Retina (tissue), 1 donor: ENCODE data around the gene COL10A1.

Source experiments
- DNase-seq: peaks from one replicate; pipeline ENCODE4 v3.0.0-alpha.2; 2016

COL10A1 gene

DNA sequence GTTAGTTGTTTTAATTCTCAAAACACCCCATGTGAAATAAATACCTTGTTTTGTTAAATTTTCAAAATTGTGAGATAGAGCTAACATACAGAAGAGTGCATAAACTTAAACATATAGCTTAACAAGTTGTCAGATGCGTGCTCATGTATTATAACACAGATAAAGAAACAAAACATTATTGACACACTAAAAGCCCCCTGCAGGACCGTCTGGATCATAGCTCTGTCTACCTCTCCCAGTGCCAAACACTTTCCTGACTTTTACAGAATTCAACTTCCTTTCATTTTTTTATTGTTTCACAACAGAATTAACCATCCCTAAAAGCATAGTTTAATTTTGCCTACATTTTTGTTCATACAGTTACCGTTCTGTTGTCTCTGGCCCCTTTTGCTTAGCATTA lies 47.4 kb downstream of the COL10A1 start:
- no peak for DNase-seq

DNA sequence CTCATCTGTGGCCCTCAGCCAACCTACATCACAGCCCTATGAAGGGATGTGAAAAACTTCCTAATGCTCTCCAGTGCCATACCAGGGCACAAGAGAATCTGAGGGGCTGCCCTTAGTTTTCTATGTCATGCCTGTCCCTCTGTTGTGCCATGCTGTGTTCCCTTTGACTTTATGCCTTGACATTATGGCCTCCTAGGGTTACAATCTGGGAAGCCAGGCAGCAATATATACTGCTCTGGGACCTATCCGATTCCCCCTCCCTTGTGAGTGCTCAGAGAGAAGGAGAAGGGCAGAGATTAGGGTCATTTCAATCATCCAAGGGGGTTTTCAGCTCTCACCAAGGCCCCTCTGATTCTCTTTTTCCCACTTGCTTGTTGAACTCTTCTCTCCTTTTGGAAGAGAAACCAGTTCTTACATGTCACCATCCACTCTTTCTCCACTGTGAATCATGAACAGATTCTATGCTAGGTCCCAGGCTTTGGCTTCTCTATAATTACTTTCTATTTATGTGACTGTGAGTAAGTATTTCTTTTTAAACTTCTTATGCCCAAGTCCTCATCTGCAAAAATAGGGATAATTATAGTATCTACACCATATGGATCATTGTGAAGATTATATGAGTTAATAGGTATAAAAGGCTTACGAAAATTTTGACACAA lies 51.1 kb downstream of the COL10A1 start:
- DNase-seq = no peak

DNA sequence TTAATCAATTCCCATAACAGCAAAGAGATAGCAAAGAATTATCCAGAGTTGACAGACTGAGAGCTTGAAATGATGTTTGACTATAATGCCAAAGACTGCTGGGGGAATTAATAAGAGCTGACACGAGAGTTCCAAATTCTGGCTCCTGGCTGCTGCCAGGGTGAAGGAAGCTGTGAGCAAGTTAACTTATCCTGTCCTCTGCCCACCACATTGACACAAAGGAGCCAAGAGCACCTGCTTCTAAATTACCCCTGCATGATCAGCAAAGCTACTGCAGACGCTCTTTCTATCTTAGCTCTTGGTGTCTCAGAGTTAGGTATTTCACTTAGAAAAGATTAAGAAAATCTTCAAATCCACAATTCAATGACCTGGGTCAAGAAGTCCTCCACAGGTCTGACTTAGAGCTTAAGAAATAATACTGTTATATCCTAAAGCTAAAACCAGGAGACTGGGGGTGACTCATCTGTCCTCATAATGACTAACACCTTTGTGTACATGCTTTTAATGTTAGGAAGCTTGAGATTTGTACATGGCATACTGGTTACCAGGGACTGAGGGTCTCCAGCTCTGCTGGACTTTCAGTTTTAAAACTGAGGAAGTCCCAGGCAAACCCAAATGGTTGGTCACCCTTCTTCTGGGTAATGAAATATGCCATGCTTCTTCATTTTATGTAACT lies 52.0 kb downstream of the COL10A1 start:
- DNase-seq = no peak

DNA sequence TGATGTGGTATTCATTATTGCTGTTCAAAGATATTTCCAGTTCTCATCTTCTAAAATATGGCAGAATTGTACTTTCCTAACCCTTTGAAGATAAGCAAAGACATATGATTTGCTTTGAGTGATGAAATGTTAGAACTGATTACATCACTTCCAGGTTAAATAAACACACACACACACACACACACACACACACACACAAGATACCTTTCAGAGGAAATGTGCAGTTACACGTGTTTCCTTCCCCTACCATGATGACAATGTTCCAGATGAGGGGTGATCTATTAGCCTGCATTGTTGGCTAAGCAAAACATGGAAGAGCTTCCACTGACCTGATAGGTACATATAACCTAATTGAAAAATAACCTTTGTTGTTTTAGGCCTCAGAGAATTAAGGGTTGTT lies 53.6 kb downstream of the COL10A1 start:
- DNase-seq = no peak

DNA sequence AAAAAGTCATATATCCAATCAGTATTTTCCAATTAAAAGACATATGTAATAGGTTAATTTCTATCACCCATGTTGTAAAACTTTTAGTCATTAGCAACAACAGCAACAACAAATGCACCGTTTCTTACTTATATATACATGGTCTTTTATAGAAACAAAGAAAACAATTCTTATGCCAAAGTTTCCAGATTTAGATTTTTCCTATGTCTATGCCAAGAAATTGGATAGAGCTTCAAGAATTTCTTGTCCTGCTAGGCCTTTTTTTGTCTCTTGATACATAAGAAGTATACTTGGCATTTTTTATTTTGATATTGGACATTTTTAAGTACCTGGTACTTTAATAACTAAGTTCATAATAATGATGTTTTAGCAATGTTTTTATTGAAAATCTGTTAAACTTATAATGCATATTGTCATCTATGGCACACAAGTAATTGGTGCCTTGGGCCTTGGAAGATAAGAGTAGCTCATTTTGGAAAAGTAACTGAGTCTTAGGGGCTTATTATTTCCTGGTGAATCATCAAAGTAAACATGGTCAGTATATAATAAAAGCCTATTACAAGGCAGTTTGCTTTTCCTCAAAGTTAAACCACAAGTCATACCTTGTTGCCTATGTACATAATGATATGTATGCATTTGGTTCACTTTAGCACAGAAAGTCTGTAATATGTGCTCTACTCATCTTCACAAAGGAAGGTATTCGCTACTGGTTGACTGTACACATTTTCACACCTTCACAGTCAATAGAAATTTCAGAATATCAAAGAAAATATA lies 55.1 kb downstream of the COL10A1 start:
- no peak for DNase-seq

DNA sequence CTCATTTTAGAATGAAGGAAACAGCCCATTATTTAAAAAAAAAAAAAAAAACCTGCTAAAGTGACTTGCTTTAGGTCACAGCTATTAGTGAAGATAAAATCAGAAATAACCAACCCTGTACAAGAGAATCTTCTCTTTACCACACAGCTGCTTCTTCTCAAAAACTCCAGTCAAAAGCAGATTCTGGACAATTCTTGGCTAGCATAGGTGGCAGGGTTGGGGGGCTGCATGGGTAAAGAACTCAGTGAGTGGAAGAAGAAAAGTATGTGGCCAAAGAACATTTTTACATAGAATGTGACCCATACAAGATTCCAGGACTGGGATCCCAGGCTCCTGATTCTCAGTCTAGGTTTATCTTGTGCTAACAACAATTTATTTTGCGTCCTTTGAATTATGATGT lies 55.8 kb downstream of the COL10A1 start:
- DNase-seq = no peak
